ENCODE data around the gene DPCD.
A peak's percentile ranks its signal among the peaks of the same experiment; 100 is the strongest.

Gene DPCD

DNA sequence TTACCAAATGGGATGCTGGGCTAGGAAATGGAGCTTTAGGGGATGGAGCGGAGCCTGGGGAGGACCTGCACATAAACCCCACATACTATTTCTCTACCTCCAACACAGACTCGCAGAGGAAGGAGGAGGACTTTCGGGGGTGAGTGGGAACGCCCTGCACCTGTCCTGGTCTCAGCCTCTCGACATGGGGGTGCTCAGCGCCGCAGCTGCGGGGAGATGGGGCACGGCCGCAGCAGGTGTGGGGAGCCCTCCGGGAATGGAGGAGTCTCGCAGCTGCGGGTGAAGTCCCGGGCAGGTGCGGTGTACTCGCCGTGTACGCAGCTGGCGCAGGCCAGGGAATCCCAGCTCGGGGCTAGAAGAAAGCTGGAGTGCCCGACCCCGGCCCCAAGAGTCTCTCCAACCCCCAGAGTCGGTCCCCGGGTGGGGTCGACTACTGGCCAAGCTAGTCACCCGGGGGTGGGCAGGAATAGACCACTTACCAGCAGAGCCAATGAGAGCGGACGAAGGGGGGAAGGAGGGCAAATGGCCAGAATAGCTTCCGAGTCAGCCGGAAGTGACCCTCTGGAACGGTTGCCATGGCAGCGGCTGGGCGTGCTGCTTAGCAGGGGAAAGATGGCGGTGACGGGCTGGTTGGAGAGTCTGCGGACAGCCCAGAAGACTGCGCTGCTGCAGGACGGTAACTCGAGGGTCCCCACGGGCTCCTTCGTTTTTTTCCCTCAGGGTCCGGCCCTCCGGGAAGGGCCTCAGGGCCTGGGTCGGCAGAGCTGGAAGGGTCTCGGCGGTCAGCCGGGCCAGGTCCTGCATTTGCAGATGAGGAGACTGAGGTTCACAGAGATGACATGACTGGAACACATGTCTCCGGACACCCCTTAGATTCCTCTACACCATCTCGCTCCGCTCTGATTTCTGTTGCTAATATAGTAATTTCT lies at the start of gene DPCD, which contains the start of gene POLL:
Gene DPCD (plus strand): TSS at position 597 of the 929 bp plus-strand sequence. CDS start 16 bp downstream, at position 613.
Gene POLL (minus strand): TSS at position 533 of the 929 bp plus-strand sequence. CDS start 897 bp downstream, outside the sequence.
- TF ChIP-seq, protein P1, sequence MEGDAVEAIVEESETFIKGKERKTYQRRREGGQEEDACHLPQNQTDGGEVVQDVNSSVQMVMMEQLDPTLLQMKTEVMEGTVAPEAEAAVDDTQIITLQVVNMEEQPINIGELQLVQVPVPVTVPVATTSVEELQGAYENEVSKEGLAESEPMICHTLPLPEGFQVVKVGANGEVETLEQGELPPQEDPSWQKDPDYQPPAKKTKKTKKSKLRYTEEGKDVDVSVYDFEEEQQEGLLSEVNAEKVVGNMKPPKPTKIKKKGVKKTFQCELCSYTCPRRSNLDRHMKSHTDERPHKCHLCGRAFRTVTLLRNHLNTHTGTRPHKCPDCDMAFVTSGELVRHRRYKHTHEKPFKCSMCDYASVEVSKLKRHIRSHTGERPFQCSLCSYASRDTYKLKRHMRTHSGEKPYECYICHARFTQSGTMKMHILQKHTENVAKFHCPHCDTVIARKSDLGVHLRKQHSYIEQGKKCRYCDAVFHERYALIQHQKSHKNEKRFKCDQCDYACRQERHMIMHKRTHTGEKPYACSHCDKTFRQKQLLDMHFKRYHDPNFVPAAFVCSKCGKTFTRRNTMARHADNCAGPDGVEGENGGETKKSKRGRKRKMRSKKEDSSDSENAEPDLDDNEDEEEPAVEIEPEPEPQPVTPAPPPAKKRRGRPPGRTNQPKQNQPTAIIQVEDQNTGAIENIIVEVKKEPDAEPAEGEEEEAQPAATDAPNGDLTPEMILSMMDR (IDR thresholded peaks at IDR 0.05; ENCODE audit: low read depth, low read length, missing control alignments): no peak
- Histone ChIP-seq H3K27me3 (replicated peaks) (no peaks in the 10 kb centered on the region), H3K4me3 (ENCODE audit: low read depth, low read length) (peak within 1 kb of the TSS; percentile 98), H3K27ac (peak within 1 kb of the TSS; percentile 63), H3K36me3 (replicated peaks) (peaks cover under 1% of the 10 kb centered on the region)
- DNase-seq: peak; percentile 95
- in situ Hi-C loops (cut with HindIII; ENCODE audit: low pct_ligation_motif_present, low sequenced_read_pairs): no loop called here

DNA sequence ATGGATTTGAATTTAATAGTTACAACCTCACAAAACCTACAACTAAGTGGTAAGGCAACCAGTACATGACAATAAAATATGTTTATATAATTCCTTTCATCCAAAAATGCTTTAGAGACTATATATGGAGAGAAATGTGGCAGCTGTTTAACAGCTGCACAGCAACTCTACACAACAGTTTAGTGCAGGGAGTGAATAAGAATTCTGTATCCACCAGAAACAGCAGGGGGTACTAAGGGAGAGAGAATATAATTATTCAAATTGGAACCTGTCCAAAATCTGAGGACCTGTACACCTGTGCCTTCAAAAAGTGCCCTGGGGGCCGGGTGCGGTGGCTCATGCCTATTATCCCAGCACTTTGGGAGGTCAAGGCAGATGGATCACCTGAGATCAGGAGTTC lies 49.7 kb upstream of the DPCD start:
- Histone ChIP-seq H3K4me3 (ENCODE audit: low read depth, low read length) (no peak overlapping the region), H3K27me3 (replicated peaks) (no peaks in the 10 kb centered on the region), H3K36me3 (replicated peaks) (peaks cover 7% of the 10 kb centered on the region), H3K27ac (no peak overlapping the region)
- TF ChIP-seq, protein P1 (IDR thresholded peaks at IDR 0.05; ENCODE audit: low read depth, low read length, missing control alignments): no peak
- in situ Hi-C loops (cut with HindIII; ENCODE audit: low pct_ligation_motif_present, low sequenced_read_pairs): no loop called here
- no peak for DNase-seq

DNA sequence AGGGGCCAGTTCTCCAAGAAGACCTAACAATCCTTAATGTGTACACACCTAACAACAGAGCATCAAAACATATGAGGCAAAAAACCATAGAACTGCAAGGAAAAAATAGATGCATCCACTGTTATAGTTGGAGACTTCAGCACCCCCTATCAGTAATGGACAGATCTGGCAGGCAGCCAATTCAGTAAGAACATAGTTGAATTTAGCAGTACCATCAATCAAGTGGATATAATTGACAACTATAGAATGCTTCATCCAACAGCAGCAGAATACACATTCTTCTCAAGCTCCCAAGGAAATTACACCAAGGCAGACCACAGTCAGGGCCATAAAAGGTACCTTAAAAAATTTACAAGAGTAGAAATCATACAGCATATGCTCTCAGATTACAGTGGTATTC lies 42.2 kb upstream of the DPCD start:
- H3K36me3 ChIP-seq (replicated peaks): no peaks in the 10 kb centered on the region
- H3K4me3 ChIP-seq (ENCODE audit: low read depth, low read length): no peak overlapping the region
- TF ChIP-seq, protein P1 (IDR thresholded peaks at IDR 0.05; ENCODE audit: low read depth, low read length, missing control alignments): no peak
- H3K27me3 ChIP-seq (replicated peaks): no peaks in the 10 kb centered on the region
- no peak for DNase-seq
- no peak overlapping the region for H3K27ac ChIP-seq
- in situ Hi-C loops (cut with HindIII; ENCODE audit: low pct_ligation_motif_present, low sequenced_read_pairs): no loop called here

DNA sequence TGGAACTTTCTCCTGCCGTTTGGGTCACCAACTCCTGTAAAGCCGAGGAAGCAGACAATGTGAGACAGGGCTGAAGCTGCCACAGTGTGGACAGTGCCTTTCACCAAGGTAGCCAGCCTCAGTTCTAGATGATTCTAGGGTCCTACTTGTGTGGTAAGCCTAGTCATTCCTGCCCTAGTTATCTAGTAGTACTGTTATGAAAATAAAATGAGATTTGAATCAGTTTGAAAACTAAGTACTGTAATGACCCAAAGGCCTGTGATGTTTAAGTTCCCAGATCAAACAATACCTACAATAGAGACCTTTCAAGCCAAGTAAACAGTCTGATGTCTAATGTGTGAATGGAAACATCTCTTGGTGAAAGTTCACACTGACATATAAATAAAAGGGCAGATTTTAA lies 37.2 kb upstream of the DPCD start:
- H3K36me3 ChIP-seq (replicated peaks): peaks cover 8% of the 10 kb centered on the region
- no peak overlapping the region for H3K4me3 ChIP-seq (ENCODE audit: low read depth, low read length)
- TF ChIP-seq, protein P1 (IDR thresholded peaks at IDR 0.05; ENCODE audit: low read depth, low read length, missing control alignments): no peak
- no peak overlapping the region for H3K27ac ChIP-seq
- DNase-seq: no peak
- in situ Hi-C loops (cut with HindIII; ENCODE audit: low pct_ligation_motif_present, low sequenced_read_pairs): no loop called here
- no peaks in the 10 kb centered on the region for H3K27me3 ChIP-seq (replicated peaks)

DNA sequence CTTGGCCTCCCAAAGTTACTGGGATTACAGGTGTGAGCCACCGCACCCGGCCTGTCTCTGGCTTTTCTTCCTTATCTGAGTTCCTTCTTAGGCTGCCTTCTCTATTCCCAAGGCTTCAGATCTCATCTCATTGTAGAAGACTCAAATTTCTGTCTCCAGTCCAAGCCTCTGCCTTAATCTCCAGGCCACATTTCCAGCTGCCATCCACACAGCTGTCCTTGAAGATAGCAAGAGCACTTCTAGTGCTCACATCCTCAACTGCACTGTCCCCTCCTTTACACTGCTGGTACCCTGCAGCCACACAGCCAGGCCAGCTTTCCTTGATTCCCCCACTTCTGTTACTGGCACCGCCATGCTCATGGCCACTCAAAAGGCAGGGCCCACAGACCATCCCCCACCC lies 35.7 kb upstream of the DPCD start:
- no peak for DNase-seq
- Histone ChIP-seq H3K27me3 (replicated peaks) (no peaks in the 10 kb centered on the region), H3K4me3 (ENCODE audit: low read depth, low read length) (no peak overlapping the region), H3K36me3 (replicated peaks) (peaks cover 8% of the 10 kb centered on the region), H3K27ac (no peak overlapping the region)
- in situ Hi-C loops (cut with HindIII; ENCODE audit: low pct_ligation_motif_present, low sequenced_read_pairs): no loop called here
- TF ChIP-seq, protein P1 (IDR thresholded peaks at IDR 0.05; ENCODE audit: low read depth, low read length, missing control alignments): no peak
